AG10803 (cell line): ENCODE data around the gene PARD3.

ENCODE experiments used
- DNase-seq: peaks from one replicate; pipeline ENCODE4 v3.0.0; 2010; ENCODE audit warnings: low read depth
- H3K4me3 ChIP-seq: 2 replicates; pipeline ENCODE4 v1.5.1; 2011; ENCODE audit warnings: mild to moderate bottlenecking, low read length, control low read depth
- CTCF ChIP-seq: conservative IDR thresholded peaks from 2 replicates; pipeline ENCODE4 v1.5.1; 2011; ENCODE audit warnings: mild to moderate bottlenecking, low read length, control low read depth, inconsistent platforms

The PARD3 gene

GRCh38 chr10:34553747-34554146, 261.3 kb downstream of the PARD3 start:
- no peak for TF ChIP-seq CTCF
- no peak overlapping the region for H3K4me3 ChIP-seq
- no peak for DNase-seq

GRCh38 chr10:34551295-34551694, 263.8 kb downstream of the PARD3 start:
- no peak for DNase-seq
- no peak for TF ChIP-seq CTCF
- H3K4me3 ChIP-seq = no peak overlapping the region

- DNase-seq = no peak
- TF ChIP-seq CTCF = no peak
- no peak overlapping the region for H3K4me3 ChIP-seq
Measured at GRCh38 chr10:34549953-34550352, 265.1 kb downstream of the PARD3 start.

- no peak overlapping the region for H3K4me3 ChIP-seq
- TF ChIP-seq CTCF = no peak
- DNase-seq = peak; percentile 18
Measured at GRCh38 chr10:34549001-34549400, 266.1 kb downstream of the PARD3 start.

GRCh38 chr10:34548466-34548865, 266.6 kb downstream of the PARD3 start:
- no peak for TF ChIP-seq CTCF
- DNase-seq = peak; percentile 36
- no peak overlapping the region for H3K4me3 ChIP-seq

GRCh38 chr10:34547695-34548094, 267.4 kb downstream of the PARD3 start:
- no peak for TF ChIP-seq CTCF
- DNase-seq = no peak
- H3K4me3 ChIP-seq = no peak overlapping the region

GRCh38 chr10:34547291-34547690, 267.8 kb downstream of the PARD3 start:
- H3K4me3 ChIP-seq = no peak overlapping the region
- DNase-seq = no peak
- no peak for TF ChIP-seq CTCF
